GM12875 (cell line): ENCODE results near the gene EIF2S1.

Experiments used
- H3K4me3 ChIP-seq: one replicate; pipeline ENCODE4 v1.5.1; 2011; ENCODE audit warnings: low read depth, low read length, control low read depth
- TF ChIP-seq, protein P1 (sequence below): IDR thresholded peaks from 2 replicates; pipeline ENCODE4 v1.5.1; 2011; ENCODE audit warnings: low read depth, mild to moderate bottlenecking, control low read depth, inconsistent platforms, low read length, moderate library complexity, borderline replicate concordance; ENCODE audit not compliant: insufficient read depth

Gene EIF2S1

DNA sequence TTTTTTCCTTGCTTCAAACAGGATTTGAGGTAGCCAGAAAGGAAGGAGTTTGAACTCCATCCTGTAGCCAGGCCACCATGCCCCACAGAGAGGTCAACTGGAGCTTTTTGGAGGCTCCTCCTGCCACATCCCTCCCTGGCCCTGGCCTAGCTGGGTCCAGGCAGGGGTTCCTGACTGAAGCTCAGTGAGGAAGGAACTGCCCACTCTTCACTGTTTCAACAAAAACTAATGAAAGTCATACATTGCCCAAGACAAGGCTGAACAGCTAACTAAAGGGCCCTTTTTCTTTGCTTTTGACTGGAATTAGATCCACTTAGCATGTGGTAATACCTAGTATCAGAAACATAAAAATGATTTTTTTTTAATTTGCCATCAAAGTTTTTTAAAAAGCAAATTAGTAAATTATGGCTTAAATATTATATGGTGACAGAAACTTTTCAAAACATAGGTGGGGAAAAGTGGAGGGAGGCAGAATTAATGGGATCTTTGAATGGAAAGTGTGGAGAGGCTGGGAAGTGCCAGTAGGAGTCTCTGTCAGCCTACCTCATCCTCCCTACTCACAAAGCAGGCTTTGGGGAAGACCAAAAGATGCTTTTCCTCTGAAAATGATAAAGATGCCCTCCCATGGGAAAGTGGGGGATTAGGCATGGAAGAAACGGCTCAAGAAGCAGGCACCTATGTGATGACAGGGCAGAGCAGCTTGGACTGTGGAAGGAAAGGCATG, 29.8 kb downstream of the EIF2S1 start:
- TF ChIP-seq, protein P1, sequence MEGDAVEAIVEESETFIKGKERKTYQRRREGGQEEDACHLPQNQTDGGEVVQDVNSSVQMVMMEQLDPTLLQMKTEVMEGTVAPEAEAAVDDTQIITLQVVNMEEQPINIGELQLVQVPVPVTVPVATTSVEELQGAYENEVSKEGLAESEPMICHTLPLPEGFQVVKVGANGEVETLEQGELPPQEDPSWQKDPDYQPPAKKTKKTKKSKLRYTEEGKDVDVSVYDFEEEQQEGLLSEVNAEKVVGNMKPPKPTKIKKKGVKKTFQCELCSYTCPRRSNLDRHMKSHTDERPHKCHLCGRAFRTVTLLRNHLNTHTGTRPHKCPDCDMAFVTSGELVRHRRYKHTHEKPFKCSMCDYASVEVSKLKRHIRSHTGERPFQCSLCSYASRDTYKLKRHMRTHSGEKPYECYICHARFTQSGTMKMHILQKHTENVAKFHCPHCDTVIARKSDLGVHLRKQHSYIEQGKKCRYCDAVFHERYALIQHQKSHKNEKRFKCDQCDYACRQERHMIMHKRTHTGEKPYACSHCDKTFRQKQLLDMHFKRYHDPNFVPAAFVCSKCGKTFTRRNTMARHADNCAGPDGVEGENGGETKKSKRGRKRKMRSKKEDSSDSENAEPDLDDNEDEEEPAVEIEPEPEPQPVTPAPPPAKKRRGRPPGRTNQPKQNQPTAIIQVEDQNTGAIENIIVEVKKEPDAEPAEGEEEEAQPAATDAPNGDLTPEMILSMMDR, result no peak
- H3K4me3 ChIP-seq, result no peak overlapping the region

DNA sequence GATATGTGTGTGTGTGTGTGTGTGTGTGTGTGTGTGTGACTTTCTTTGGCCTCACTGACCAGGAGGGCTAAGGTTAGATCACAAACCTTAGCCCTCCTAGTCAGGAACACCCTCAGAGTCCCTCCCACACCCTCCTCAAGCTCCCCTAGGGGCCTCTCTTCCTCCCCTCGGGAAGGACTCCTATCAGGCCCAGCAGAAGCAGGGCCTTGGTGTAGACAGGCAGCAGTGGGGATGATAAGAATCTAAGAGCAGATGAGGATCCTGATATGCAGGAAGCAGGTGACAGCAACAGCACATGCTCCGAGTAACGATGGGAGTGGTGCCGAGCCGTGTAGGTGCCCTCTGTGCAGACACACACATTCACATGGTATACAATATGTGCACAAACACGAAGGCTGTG, 31.1 kb downstream of the EIF2S1 start:
- TF ChIP-seq, protein P1, result no peak
- H3K4me3 ChIP-seq, result no peak overlapping the region

DNA sequence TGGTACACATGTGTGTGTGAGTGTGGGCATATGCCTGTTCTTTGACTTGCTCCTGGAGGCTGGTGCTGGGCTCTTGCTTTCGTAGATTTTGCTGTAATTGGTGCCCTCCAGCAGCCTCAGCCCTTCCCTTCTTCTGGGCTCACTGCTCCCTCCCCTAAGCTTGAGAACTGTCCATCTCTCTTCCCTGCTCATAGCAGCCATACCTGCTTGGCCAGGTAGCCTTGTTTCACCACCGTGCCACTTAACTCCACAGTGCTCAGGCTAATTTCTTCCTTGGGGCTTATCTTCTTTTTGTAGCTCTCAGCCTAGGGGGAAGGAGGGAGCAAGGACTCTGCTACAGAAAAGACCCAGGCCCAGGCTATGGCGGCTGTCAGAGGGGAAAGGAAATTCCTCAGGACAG, 32.0 kb downstream of the EIF2S1 start:
- TF ChIP-seq, protein P1, result no peak
- no peak overlapping the region for H3K4me3 ChIP-seq

DNA sequence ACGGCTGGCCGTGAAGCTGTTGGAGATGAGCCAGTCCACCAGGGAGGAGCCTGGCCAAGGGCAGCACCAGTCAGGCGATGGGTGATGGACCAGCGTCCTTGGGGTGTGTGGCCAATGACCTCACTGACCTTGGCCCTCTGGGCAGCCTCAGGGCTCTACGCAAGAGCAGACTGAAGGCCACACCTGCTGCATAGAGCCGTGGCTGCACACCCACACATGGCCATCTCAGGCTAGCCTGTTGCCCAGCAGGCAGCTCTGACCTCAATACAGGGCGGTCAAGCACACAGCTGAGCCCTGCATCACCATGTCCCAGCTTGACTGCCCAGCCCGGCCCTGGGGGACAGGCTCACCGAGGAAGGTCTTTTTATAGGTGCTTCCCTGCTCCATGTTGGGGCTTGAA, 32.7 kb downstream of the EIF2S1 start:
- TF ChIP-seq, protein P1, result no peak
- no peak overlapping the region for H3K4me3 ChIP-seq

DNA sequence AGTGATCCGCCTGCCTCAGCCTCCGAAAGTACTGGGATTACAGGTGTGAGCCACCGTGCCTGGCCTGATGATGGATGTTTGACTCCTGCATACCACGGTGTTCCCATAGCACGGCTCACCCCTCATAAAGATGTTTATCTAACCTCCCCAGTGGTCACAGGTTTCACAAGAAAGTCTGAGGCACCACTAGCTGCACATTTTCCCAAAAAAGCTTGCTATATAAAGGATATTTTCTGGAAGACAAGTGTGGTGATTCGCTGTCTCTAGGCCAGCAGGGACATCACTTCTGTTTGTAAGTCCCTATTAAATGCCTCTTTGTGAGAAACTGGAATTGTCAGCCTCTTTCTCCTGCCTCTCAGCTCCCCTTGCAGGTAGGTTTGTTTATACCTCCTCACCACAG, 33.6 kb downstream of the EIF2S1 start:
- TF ChIP-seq, protein P1, result no peak
- H3K4me3 ChIP-seq, result no peak overlapping the region

DNA sequence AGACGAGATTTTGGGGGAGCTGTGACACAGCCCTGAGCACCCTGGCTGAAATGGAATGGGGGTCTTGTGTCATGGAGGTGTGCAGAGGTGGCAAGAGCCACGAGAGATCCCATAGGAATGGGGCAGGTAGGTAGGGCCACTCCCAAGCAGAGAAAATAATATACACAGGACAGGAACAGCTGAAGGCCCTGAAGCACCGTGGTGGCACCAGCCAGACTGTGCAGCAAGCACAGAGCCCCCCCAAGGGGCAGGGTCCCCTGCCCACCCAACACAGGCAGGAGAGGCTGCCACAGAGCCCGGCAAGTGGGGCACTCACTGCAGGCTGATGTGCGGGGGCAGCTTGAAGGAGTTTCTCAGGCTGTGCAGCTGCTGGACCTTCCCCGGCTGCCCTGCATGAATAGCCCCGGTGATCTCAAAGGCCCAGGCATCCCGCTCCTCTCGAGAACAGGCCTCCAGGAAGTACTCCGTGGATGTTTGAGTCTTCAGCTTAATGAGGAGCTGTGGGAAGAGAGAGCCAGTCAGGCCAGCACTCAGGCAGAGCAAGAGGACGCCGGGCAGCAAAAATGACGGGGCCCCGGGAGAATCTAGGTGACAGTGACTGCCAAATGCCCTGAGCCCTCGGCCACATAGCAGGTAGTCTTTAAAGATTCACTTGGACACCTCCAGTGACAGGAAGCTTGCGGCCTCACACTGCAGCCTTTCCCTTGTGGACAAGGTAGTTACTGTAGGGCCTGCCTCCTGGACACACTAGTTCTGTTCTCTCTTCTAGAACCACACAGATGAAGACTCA, 35.2 kb downstream of the EIF2S1 start:
- TF ChIP-seq, protein P1, result no peak
- no peak overlapping the region for H3K4me3 ChIP-seq

DNA sequence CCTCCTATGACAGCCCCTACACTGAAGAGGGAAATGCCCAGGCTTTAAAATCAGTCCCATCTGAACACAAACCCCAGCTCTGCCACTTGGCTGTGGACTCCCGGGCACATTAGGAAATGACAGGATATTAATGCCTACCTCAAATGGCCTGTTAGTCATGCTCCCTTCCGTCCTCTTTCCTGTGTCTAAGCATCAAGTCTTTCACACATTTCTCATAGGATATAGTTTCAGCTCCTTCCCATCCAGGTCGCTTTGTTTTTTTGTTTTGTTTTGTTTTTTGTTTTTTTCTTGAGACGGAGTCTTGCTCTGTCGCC, 35.7 kb downstream of the EIF2S1 start:
- TF ChIP-seq, protein P1, result no peak
- no peak overlapping the region for H3K4me3 ChIP-seq
